K562 (cell line): ENCODE data around the gene METTL2B. TPM values are rescaled to one million over a fixed set of nuclear protein-coding genes. Genes with fewer than 3 reads are reported as not detected.

Experiments
- ADNP ChIP-seq: fragments of 200-800 bp; sonication (Bioruptor generic); IDR thresholded peaks from 2 replicates; pipeline ENCODE4 v1.6.1; 2016; ENCODE audit warnings: missing genetic modification characterization, missing compliant biosample characterization
- BCOR ChIP-seq: fragments of 450-650 bp; IDR thresholded peaks from 2 replicates; pipeline ENCODE4 v1.6.1; 2016
- E2F8 ChIP-seq: fragments of 450-650 bp; IDR thresholded peaks from 2 replicates; pipeline ENCODE4 v1.7.1; 2018; ENCODE audit warnings: mild to moderate bottlenecking, low read depth; ENCODE audit not compliant: partially characterized antibody
- HCFC1 ChIP-seq: IDR thresholded peaks from 2 replicates; pipeline ENCODE4 v1.6.1; 2012; ENCODE audit warnings: low read depth, low read length, improper control_type of control experiment
- MGA ChIP-seq: fragments of 450-650 bp; IDR thresholded peaks from 2 replicates; pipeline ENCODE4 v1.6.1; 2016; ENCODE audit warnings: mild to moderate bottlenecking, moderate library complexity
- PML ChIP-seq: IDR thresholded peaks from 2 replicates; pipeline ENCODE4 v1.6.1; 2012; ENCODE audit warnings: low read length, inconsistent platforms
- SMARCC2 ChIP-seq: fragments of 450-650 bp; IDR thresholded peaks from 2 replicates; pipeline ENCODE4 v1.6.1; 2017; ENCODE audit warnings: antibody characterized with exemption, moderate library complexity, mild to moderate bottlenecking, low read depth
- TRIM24 ChIP-seq, 2 experiments: fragments of 450-650 bp; IDR thresholded peaks; 2 replicates each; pipeline ENCODE4 v1.6.1; 2016
- ZHX1 ChIP-seq: fragments of 150-350 bp; conservative IDR thresholded peaks from 2 replicates; pipeline ENCODE4 v1.6.1; 2014; ENCODE audit warnings: low read length
- ZNF445 ChIP-seq: fragments of 250-450 bp; sonication (Bioruptor Pico); IDR thresholded peaks from 2 replicates; pipeline ENCODE4 v1.4.0; 2020; ENCODE audit warnings: low read depth, mild to moderate bottlenecking, moderate library complexity
- polyA plus RNA-seq, 8 experiments: library from polyadenylated mRNA; depleted of rRNA in 4 of 8; stranded (reverse) in 5 of 8; unstranded in 3 of 8; fragments of >200 nt; fragmentation: Nextera tagmentation in 2 of 8; fragmentation: Illumina TruSeq in 1 of 8; extraction: Ambion mirVana in 2 of 8; extraction: Trizol in 1 of 8; gene quantifications; 2 replicates each; pipeline versions ENCODE4 v1.2.1 to v1.2.3, GENCODE V29; 2011 to 2014; ENCODE audit warnings: inconsistent platforms in 1 of 8, missing spikeins in 1 of 8
- total RNA-seq, 7 experiments: library from RNA; depleted of rRNA in 6 of 7; stranded (reverse); fragments of >200 nt in 6 of 7; fragmentation: Illumina TruSeq in 2 of 7; extraction: Trizol in 2 of 7; gene quantifications; 2 replicates each; pipeline versions ENCODE4 v1.2.1 to v1.2.3, GENCODE V29; 2011 to 2021; ENCODE audit warnings: low replicate concordance in 1 of 7

Gene METTL2B
- total and polyA plus RNA-seq, 9 of the 15 experiments (the other 6 are each of a cell fraction or from before 2014, with no cell fraction given) = 35.9 to 95.7 (median 79.2) TPM

GRCh38 chr7:128437426-128438332, 38.9 kb upstream of the METTL2B start (continued):
- TF ChIP-seq MGA (no peak), ZNF445 (CRISPR knock-in tag) (no peak), E2F8 (no peak), TRIM24 (IDR thresholded peaks at IDR 0.05) (0 out of 4 replicates have a peak, but pooled peaks of 1 of the 2 experiments have one; percentile 15), BCOR (no peak), SMARCC2 (peak; percentile 74; the same call in 1 of the 2 replicates), ADNP (tag) (peak; percentile 30; the same call in 1 of the 2 replicates), PML (no peak), HCFC1 (no peak), ZHX1 (no peak)
